ENCODE data around the gene CHD6.

CHD6 gene, protein sequence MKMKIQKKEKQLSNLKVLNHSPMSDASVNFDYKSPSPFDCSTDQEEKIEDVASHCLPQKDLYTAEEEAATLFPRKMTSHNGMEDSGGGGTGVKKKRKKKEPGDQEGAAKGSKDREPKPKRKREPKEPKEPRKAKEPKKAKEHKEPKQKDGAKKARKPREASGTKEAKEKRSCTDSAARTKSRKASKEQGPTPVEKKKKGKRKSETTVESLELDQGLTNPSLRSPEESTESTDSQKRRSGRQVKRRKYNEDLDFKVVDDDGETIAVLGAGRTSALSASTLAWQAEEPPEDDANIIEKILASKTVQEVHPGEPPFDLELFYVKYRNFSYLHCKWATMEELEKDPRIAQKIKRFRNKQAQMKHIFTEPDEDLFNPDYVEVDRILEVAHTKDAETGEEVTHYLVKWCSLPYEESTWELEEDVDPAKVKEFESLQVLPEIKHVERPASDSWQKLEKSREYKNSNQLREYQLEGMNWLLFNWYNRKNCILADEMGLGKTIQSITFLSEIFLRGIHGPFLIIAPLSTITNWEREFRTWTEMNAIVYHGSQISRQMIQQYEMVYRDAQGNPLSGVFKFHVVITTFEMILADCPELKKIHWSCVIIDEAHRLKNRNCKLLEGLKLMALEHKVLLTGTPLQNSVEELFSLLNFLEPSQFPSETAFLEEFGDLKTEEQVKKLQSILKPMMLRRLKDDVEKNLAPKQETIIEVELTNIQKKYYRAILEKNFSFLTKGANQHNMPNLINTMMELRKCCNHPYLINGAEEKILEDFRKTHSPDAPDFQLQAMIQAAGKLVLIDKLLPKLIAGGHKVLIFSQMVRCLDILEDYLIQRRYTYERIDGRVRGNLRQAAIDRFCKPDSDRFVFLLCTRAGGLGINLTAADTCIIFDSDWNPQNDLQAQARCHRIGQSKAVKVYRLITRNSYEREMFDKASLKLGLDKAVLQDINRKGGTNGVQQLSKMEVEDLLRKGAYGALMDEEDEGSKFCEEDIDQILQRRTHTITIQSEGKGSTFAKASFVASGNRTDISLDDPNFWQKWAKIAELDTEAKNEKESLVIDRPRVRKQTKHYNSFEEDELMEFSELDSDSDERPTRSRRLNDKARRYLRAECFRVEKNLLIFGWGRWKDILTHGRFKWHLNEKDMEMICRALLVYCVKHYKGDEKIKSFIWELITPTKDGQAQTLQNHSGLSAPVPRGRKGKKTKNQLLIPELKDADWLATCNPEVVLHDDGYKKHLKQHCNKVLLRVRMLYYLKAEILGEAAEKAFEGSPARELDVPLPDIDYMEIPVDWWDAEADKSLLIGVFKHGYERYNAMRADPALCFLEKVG (N-terminal part only)

DNA sequence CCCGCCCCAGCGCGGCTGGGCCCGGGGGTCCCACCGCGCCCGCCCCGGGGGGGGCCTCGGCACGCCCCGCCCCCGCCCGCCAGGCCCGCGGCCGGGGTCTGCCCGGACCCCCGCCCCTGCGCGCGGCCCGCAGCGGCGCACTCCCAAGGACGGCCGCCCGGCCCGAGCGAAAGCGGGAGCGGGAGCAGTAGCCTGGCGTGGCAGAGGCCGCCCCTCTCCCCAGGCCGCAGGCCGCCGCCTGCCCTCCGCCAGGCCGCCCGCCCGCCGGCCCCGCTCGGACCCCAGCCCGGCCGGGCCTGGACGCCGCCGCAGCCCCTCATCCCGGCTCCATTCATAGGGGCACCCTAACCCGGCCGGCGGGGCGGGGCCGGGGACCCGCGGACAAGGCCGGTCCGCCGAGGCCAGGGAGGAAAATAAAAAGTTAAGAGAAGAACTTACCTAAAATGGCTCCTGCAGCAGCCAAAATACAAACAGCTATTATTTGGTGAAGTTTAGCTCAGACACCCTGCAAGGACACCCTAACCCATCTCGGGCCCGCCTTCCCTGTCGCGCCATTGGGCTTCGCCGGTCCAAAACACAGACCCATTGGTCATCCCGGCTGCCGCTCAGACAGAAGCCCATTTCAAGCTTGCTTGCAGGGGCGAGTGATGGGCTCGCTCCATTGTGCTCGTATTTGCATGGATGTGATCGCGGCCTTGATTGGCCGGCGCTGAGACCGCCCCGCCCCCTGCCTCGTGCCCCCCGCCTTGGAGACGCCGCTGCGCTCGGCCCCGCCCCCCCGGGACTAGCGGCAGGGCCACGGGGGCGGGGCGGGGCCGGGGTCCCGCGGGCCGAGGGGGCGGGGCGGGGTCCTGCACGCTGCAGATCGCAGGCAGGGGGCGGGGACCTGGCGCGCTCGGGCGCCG, at the start of gene CHD6:
TSS of gene CHD6 (minus strand) at position 476 of the 905 bp plus-strand sequence. CDS start 67,040 bp downstream, outside the sequence.
- peak; percentile 99 for DNase-seq (ENCODE audit: low spot score)

DNA sequence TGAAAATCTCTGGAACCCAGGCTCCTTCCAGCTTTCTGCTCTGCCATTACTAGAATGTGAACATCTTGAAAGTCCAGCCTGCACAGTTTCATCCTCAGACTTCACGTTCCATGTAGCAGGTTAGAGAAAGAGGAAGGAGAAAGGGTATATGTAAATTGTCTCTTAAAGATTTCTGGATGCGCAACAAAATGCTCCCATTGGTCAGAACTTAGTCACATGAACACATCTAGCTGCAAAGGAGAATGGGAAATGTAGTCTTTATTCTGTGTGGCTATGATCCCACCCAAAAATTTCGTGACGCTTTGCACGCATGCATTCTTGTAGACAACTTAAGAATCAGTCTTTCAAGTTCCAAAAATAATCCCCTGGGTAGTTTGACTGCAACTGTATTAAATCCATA, 46.4 kb upstream of the CHD6 start:
- DNase-seq (ENCODE audit: low spot score), result no peak

DNA sequence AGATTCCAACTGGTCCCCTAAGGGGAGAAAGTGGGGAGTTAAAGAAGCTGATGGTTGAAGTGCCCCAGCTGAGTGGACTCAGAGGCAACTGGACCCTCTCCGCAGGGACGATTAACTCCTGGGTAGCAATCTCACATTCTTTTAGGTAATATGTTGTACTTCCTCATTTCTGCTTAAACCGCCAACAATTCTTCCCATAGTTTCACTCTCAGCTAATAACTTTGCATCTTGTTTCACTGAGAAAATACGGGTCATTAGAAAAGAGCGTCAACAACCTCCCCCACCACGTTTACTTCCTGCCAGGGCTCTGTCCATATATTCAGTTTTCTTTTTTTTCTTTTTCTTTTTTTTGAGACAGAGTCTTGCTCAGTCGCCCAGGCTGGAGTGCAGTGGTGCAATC, 39.5 kb upstream of the CHD6 start:
- no peak for DNase-seq (ENCODE audit: low spot score)

DNA sequence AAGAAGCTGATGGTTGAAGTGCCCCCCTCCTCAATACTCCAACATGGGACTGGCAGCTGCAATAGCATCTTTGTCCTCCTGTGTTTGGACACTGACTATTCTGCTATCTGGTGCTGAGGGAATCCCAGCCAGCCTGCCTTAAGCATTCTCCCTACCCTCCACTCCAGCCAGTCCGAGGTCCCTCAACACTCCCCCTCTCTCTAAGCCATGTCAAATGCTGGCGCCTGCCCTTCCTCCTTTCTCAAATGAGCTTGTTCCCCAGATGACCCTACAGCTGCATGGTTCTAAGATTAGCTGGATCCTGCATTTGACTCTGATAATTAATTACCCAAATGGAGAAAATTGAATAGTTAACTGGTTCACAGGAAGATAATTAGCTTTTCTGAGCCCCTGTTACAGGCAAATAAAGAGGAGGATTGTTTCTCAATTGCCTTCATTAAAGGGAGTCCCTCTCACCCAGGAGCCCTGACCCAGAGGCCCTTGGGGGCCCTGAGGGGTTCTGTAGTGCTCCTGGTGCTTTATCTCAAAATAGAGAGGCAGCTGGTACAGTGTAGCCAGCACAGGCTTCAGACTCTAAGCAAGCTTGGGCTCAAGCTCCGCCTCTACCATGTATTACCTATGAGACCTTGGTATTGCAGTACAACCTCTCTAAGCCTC, 37.9 kb upstream of the CHD6 start:
- no peak for DNase-seq (ENCODE audit: low spot score)

DNA sequence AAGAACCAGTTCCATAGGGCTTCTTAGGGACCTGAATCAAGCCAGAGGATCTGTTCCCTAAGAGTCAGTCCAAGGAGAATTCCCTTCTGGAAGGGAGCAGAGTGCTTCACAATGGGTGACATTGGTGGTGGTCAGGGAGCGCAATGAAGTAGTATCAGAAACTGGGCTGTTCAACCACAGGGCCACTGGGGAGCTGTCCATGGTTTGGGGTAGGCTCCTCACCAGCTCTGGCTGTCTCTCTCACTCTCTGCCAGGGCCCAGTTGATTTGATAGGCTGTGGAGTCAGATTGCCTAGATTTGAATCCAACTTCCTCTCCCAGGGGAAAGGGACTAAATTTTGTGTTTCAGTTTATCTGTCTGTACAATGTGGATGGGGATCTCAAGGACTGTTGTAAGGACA, 36.7 kb upstream of the CHD6 start:
- DNase-seq (ENCODE audit: low spot score), result peak; percentile 24

DNA sequence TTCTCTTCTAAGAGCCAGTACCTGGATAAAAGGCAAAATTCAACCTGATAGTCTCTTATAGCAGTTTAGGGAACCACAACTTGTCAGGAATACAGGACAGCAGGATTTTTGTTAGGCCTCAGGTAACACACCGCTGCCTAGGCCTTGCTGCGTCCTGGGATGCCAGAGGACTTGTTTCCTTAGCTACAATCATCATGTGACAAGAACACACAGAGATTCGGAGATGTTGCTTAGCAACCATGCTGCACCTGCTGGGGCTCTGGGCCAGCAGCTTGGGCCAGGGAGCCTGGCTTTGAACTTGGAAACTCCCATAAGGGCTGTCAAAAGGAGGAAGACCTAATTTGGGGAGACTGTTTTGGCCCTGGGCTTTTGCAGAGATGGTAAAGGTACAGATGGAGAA, 36.1 kb upstream of the CHD6 start:
- DNase-seq (ENCODE audit: low spot score), result no peak

DNA sequence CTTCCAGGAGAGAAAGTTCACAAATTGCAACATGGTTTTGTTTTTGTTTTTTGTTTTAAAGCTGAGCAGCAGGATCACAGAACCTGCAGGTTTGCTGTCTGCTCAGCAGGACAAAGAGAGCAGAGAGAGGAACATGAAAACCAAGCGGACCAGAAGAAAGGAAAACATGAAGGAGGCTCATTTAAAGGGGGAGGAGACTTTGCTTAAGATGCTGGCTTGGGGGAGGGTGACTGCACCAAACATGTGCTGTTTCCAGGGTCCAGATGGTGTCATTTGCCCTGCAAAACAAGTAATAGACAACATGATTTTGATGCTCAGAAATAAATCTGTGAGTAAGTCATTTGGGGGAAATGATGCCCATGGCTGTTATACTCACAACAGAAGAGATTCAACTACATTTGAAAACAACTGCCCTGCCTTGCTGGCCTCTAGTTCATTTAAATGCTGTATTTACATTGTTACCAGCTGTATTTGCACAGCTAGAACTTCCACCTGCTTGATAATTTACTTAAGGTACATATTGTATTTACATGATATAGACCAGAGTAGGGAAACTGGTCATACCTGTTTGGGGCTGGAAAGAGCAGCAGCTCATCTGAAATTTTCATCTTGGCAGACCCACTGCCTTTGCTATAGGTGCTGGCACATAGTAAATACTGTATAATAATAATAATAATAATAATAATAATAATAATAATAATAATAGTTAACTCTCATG, 32.2 kb upstream of the CHD6 start:
- no peak for DNase-seq (ENCODE audit: low spot score)

DNA sequence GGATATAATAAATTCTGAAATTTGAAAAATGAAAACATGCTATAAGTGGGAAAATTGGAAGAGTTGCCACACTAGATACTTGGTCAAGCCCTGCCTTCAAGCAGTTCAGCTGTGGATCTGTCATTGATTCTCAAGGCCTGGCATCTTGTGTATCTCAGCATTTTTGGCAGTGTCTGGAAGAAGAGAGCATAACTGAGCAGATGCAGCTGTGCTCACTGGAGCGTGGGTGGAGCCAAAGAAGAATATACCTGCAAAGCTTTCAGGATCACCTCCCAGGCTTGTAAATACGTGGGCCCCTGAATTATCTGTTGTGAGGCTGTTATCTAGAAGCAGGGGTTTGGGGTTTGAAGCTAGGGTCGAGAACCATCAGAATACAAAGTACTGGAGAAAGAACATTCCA, 31.3 kb upstream of the CHD6 start:
- DNase-seq (ENCODE audit: low spot score), result no peak

DNA sequence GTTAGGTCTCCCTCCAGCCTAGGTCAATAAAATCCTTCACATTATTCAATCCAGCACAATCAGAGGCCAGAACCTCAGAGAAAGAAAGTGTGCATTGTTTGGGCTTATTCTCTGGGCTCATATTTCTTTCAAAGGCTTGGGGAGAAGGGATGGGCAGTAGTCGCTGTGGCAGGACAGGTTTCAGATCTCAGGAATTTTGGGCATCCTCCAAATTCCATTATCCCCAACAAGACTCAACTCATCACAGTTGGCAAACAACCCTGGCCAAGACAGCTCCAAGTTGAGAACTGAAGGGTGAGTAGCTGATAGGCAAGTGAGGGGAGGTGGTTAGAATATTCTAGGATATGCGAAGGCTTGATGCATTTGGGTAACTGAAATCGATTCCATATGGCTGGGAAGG, 27.2 kb upstream of the CHD6 start:
- no peak for DNase-seq (ENCODE audit: low spot score)

DNA sequence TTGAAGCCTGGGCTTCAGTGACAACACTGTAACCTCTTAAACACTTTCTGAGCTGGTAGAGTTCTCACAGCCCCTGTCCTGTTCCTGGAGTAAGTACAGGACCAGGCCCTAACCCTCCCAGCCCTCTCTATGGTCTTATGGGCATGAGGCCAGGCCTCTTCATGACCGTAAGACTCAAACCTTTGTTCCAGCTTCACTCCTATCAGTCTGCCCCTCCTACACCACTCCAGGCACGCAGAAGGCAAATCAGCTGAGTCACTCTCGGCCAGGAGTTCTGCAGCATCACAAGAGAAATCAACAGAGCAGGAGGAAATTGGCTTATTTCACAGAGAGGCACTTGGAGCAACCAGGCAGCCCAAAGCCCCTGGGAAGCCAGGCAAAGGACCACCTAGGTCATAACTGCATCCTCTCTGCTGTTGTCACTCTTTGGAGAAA, 25.3 kb upstream of the CHD6 start:
- peak; percentile 27 for DNase-seq (ENCODE audit: low spot score)

DNA sequence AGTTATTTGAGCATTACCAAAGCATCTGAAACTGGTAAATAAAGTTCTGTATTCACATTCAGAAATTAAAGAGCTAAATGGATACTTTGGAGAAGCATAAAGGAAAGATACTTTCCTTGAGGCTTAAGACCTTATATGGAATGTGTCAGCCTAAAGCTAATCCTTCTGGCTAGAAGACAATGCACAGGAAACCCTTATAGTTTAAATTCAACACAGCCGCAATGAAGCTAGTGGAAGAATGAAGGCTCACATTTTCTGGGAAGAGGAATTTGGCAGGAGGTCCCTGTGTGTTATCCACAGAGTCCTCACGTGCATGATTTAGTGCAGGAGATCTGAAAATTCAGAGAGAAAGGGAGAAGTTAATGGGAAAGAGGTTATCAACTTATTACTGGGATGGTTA, 21.5 kb upstream of the CHD6 start:
- no peak for DNase-seq (ENCODE audit: low spot score)

DNA sequence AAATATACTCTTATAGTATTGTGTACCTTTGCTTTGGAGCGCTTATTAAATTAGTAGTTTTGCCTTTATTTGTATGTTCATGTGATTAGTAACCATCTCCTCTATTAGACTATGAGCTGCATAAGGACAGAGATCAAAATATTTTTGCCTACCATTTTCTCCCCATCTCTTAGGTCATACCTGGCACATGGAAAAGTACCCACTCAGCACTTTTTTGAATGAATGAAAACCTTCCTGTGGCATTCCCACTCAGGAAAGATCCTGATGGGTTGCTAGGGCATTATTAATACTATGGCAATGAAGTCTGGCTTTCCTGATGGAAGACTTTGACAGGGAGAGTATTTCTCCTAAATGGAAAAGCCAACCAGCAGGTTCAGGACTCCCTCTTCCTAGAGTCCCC, 20.3 kb upstream of the CHD6 start:
- DNase-seq (ENCODE audit: low spot score), result no peak

DNA sequence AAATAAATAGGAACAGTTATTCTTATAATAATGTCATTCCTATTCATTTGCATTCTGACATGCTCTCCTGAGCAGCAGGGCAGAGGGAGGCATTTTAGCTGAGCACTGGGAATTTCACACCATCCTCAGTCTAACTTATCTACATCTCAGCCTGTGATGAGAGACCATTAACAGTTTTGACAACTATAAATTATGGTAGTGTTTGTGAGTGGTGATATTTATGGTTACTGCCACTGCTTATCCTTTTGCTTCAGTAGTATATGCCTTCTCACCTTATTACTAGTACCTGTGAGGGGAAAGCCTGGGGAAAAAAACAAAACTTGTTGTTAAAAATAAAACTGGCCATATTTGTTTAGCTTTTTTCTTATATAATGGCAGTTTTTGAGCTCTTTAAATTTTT, 17.0 kb upstream of the CHD6 start:
- no peak for DNase-seq (ENCODE audit: low spot score)

DNA sequence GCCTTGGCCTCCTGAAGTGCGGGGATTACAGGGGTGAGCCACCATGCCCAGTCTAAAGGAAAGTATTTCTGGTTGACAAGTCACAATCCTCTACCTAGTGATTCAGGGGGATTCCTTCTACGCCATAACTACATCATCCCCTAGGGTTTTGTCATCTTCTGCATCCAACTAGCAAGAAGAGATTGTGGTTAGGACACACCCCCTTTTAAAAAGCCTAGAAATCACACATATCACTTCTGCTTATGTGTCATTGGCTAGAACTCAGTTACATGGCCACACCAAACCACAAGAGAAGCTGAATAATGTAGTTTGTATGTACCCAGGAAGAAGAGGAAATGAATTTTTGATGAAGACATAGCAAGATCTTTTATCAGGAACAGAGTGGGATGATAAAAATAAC, 14.7 kb upstream of the CHD6 start:
- peak; percentile 36 for DNase-seq (ENCODE audit: low spot score)

DNA sequence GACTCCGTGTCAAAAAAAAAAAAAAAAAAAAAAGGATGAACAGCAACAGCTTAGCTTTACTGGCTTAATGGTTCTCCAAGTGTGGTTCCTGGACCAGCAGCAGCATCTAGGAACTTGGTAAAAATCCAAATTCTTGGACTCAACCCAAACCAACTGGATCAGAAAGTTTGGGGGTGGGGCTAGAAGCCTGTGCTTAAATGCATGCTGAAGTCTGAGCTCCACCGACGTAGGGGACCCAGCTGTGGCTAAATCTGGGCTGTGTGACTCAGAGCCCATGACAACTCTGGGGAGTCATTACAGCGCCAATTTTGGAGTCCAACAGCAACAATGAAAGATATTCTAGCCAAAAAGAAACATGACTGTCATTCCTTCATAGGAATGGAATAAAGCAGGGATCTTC, 13.6 kb upstream of the CHD6 start:
- DNase-seq (ENCODE audit: low spot score), result peak; percentile 75

DNA sequence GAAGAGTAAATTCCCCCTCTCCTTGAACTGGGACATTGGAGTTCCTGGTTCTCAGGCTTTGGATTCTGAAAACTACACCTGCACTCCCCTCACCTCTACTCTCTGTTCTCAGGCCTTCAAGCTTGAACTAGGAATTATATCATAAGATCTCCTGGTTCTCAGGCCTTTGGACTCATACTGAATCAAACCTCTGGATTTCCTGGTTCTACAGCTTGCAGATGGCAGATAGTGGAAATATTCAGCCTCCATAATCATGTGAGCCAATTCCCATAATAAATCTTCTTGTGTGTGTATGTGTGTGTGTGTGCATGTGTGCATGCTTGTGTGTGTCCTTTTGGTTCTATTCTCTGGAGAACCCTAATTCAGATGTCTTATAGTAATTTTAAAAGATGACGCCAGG, 12.7 kb upstream of the CHD6 start:
- no peak for DNase-seq (ENCODE audit: low spot score)

DNA sequence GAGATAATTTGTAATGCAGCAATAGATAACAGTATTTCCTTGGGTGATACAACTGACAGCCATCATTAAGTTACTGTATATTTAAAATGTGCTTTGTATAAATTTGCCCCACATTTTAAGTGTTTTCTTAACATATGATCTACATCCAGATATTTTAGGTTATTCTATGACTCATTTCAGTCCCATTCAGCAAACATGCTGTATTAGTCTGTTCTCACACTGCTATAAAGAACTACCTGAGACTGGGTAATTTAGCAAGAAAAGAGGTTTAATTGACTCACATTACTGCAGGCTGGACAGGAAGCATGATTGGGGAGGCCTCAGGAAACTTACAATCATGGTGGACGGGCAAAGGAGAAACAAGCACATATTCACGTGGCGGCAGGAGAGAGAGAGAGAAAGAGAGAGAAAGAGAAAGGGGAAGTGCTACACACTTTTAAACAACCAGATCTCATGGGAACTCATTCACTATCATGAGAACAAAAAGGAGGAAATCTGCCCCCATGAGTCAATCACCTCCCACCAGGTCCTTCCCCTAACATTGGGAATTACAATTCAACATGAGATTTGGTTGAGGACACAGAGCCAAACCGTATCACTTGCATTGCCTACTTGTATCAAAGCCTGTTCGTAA, 9.6 kb upstream of the CHD6 start:
- DNase-seq (ENCODE audit: low spot score), result no peak

DNA sequence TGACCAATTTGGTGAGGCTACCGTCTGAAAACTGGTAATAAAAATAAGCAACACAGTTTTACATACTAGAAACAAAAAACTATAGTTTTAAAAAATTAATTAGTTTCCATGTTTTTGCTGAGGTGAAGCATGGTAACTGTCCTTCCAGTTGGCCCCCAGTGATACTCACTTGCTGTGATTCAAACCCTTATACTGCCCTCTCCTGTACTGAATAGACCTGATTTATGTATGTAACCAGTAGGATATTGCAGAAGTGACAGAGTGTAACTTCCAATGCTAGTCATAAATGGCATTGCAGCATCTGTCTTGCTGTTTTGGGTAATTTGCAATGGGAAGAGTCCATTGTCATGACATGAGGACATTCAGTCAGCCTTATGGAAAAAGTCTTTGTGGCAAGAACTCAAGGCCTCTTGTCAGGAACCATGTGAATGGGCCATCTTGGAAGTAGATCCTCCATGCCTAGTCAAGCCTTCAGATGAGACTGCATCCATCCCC, 8.9 kb upstream of the CHD6 start:
- DNase-seq (ENCODE audit: low spot score), result no peak

DNA sequence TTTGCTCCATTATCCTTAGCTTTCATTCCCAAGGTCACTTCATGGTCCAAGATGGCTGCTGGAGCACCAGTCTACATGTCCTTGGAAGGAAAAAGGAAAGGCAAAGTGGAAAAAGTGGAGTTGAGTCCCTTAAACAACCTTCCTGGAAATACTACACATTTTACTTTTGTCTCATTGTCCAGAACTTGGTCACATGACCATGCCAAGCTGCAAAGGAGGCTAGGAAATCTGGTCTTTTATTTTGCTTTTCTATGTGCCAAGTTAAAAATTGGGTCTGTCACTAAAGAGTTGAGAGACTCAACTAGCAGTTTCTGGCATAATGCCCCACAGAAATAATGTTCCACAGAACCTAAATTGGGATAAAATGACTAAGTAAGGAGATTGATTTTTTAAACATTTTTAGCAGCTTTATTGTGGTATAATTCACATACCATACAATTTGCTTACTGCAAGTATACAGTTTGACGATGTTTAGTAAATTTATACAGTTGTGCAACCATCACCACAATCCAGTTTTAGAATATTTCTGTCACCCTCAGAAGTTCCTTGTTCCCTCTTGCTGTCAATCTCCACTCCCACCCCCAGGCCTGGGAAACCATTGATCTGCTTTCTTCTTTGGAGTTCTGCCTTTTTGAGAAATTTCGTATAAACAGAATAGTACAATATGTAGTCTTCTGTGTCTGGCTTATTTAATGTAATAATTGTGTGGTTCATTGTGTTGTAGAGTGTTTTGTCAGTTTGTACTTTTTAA, 5.6 kb upstream of the CHD6 start:
- no peak for DNase-seq (ENCODE audit: low spot score)
